HL-60 (cell line): ENCODE results near the gene WFS1.

ENCODE experiments used
- DNase-seq, 2 experiments: peaks; one replicate each; pipeline ENCODE4 v3.0.0-alpha.2; 2010 to 2020; ENCODE audit warnings: low read depth in 1 of 2, low spot score in 1 of 2
- H3K27ac ChIP-seq: fragments of 250-450 bp; sonication (Bioruptor Pico); replicated peaks from 2 replicates; pipeline ENCODE4 v1.5.1; 2020; ENCODE audit warnings: mild to moderate bottlenecking, moderate library complexity
- H3K27me3 ChIP-seq: fragments of 250-450 bp; sonication (Bioruptor Pico); 2 replicates; pipeline ENCODE4 v1.5.1; 2021; ENCODE audit warnings: mild to moderate bottlenecking, moderate library complexity; ENCODE audit not compliant: insufficient read depth, poor library complexity, severe bottlenecking
- H3K4me3 ChIP-seq: replicated peaks from 2 replicates; pipeline ENCODE4 v1.5.1; 2011; ENCODE audit warnings: mild to moderate bottlenecking, control low read depth, low read length; ENCODE audit not compliant: insufficient read depth
- CTCF ChIP-seq: IDR thresholded peaks from one replicate; pipeline ENCODE4 v1.5.1; 2011; ENCODE audit warnings: low read length, control low read depth, inconsistent platforms; ENCODE audit not compliant: insufficient read depth
- GABPA ChIP-seq: IDR thresholded peaks from 2 replicates; pipeline ENCODE4 v1.6.1; 2012; ENCODE audit warnings: low read depth
- POLR2AphosphoS5 ChIP-seq: IDR thresholded peaks from 2 replicates; pipeline ENCODE4 v1.6.1; 2012; ENCODE audit warnings: low read depth
- REST ChIP-seq: IDR thresholded peaks from 2 replicates; pipeline ENCODE4 v1.6.1; 2012; ENCODE audit warnings: low read depth; ENCODE audit not compliant: insufficient replicate concordance
- SPI1 ChIP-seq: IDR thresholded peaks from 2 replicates; pipeline ENCODE4 v1.6.1; 2012; ENCODE audit warnings: low read depth, mild to moderate bottlenecking, borderline replicate concordance

WFS1 gene

GRCh38 chr4:6338175-6338950 lies 68.7 kb downstream of the WFS1 start:
- H3K4me3 ChIP-seq = no peak overlapping the region
- no peak for DNase-seq

GRCh38 chr4:6338951-6339817 lies 69.5 kb downstream of the WFS1 start:
- H3K27me3 ChIP-seq = peaks cover 26% of the 10 kb centered on the region
- DNase-seq = no peak
- H3K4me3 ChIP-seq = no peak overlapping the region
- no peak overlapping the region for H3K27ac ChIP-seq
- TF ChIP-seq REST (no peak), CTCF (no peak), GABPA (no peak), SPI1 (no peak), POLR2AphosphoS5 (no peak)

More at GRCh38 chr4:6338175-6338950, 68.7 kb downstream of the WFS1 start:
- TF ChIP-seq REST (no peak), POLR2AphosphoS5 (no peak), GABPA (no peak), SPI1 (no peak), CTCF (no peak)
- Histone ChIP-seq H3K27ac (no peak overlapping the region), H3K27me3 (peaks cover 26% of the 10 kb centered on the region)

GRCh38 chr4:6339818-6340445 lies 70.3 kb downstream of the WFS1 start:
- no peak for DNase-seq

More at GRCh38 chr4:6339818-6340445, 70.3 kb downstream of the WFS1 start:
- Histone ChIP-seq H3K27me3 (peaks cover 26% of the 10 kb centered on the region), H3K4me3 (no peak overlapping the region), H3K27ac (no peak overlapping the region)
- TF ChIP-seq REST (no peak), CTCF (no peak), SPI1 (no peak), GABPA (no peak), POLR2AphosphoS5 (no peak)
